HG03575 (cell line): ENCODE results near the gene ADAMTSL1.

Source experiments
- ATAC-seq: cut with Tn5 transposase; IDR thresholded peaks from one replicate; pipeline ENCODE4 v1.9.1; 2021; ENCODE audit not compliant: unreplicated experiment, insufficient number of reproducible peaks, low FRiP score; ENCODE audit errors: extremely low read depth

The ADAMTSL1 gene, protein sequence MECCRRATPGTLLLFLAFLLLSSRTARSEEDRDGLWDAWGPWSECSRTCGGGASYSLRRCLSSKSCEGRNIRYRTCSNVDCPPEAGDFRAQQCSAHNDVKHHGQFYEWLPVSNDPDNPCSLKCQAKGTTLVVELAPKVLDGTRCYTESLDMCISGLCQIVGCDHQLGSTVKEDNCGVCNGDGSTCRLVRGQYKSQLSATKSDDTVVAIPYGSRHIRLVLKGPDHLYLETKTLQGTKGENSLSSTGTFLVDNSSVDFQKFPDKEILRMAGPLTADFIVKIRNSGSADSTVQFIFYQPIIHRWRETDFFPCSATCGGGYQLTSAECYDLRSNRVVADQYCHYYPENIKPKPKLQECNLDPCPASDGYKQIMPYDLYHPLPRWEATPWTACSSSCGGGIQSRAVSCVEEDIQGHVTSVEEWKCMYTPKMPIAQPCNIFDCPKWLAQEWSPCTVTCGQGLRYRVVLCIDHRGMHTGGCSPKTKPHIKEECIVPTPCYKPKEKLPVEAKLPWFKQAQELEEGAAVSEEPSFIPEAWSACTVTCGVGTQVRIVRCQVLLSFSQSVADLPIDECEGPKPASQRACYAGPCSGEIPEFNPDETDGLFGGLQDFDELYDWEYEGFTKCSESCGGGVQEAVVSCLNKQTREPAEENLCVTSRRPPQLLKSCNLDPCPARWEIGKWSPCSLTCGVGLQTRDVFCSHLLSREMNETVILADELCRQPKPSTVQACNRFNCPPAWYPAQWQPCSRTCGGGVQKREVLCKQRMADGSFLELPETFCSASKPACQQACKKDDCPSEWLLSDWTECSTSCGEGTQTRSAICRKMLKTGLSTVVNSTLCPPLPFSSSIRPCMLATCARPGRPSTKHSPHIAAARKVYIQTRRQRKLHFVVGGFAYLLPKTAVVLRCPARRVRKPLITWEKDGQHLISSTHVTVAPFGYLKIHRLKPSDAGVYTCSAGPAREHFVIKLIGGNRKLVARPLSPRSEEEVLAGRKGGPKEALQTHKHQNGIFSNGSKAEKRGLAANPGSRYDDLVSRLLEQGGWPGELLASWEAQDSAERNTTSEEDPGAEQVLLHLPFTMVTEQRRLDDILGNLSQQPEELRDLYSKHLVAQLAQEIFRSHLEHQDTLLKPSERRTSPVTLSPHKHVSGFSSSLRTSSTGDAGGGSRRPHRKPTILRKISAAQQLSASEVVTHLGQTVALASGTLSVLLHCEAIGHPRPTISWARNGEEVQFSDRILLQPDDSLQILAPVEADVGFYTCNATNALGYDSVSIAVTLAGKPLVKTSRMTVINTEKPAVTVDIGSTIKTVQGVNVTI (N-terminal part only)

DNA sequence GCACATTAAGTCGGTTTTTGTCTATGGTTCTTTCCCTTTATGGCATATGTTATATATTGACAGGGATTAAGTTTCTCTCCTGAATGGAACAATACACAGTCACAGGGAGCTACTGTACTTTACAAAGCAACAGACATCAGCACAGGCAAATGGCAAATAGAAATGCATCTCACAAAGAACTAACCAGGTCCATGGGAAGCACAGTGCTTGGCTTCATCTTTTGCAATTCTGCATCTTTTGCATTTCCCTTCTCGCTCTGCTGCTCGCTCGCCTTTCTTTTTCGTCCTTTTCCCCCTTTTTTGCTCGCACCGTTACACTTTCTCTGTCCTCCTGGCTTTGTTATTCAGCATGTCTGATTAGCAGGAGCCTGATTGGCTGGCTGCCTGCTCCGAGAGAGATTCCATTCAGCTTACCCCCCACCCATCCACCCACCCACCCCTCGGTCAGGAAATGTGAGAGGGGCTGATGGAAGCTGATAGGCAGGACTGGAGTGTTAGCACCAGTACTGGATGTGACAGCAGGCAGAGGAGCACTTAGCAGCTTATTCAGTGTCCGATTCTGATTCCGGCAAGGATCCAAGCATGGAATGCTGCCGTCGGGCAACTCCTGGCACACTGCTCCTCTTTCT, at the start of gene ADAMTSL1:
Gene ADAMTSL1 (plus strand): TSS at position 502 of the 628 bp plus-strand sequence. CDS start 80 bp downstream, at position 582.
- ATAC-seq = no peak

DNA sequence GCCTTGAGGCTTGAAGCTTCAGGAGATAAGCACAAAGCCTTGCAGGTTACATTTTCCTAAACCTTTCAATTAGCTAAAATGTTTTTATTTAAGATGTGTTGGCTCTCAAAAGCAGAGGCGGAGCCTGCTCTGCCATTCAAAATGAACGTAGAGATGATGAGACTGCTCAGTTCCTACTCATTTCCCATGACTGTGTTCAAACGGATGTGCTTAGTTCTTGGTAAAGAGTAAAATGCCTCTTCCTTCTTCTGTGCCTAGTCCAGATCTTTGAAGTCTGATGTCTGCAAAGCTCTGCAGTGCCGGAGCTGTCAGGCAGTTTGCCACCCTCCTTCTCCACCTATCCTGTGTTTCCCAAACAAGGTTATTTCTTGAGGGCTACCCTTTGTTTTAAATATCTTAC, 46.3 kb upstream of the ADAMTSL1 start:
- no peak for ATAC-seq

DNA sequence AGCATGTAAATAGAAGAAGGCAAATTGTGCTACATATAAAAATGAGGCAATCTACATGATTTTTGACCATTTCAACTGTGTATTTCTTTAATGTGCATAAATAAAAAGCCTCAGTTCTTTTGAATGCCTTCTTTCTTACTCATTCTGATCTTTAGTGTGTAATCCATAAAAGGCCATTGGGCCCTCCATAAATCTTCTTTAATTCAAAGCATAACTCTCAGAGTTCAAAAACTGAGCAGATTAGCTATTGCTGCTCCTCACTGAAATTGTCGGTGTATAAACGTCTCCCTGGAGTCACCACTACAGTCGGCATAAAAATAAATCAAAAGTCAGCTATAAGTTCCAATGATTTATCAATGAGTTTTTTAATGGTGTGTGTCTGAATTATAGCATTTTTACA, 45.3 kb upstream of the ADAMTSL1 start:
- no peak for ATAC-seq

DNA sequence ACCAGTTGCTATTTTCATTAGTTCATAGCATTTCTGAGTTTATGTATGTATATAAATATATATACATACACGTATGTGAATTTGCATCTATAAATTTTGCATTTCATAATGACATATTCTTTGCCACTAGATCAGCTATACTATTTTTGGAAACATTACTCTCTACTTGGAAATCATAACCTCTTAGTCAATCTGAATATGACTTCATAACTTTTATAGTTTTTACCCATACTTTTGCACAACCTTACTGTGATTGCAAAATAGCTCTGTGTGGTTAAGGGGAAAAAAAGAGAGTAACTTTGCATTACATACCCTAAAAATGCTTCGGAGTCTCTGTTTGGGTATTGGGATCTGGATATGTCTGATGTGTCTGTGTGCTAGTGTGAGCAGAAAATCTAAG, 44.9 kb upstream of the ADAMTSL1 start:
- no peak for ATAC-seq

DNA sequence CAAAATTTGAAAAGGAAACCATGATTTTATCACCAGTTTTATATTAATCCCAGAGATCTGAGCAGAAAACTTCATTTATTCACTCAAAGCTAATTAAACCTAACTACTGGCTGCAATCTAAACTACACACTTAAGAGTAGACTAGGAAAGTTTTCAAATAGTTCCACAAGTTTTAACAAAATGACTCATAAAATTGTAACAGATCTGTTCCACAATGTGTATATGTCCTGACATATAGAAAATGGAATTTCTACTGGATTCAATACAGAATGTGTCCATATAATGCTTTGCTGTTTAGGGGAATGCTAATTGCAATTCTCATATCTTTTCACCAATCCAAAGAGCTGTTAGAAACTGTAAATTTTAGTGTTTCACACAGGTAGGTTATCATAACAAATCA, 40.3 kb upstream of the ADAMTSL1 start:
- no peak for ATAC-seq

DNA sequence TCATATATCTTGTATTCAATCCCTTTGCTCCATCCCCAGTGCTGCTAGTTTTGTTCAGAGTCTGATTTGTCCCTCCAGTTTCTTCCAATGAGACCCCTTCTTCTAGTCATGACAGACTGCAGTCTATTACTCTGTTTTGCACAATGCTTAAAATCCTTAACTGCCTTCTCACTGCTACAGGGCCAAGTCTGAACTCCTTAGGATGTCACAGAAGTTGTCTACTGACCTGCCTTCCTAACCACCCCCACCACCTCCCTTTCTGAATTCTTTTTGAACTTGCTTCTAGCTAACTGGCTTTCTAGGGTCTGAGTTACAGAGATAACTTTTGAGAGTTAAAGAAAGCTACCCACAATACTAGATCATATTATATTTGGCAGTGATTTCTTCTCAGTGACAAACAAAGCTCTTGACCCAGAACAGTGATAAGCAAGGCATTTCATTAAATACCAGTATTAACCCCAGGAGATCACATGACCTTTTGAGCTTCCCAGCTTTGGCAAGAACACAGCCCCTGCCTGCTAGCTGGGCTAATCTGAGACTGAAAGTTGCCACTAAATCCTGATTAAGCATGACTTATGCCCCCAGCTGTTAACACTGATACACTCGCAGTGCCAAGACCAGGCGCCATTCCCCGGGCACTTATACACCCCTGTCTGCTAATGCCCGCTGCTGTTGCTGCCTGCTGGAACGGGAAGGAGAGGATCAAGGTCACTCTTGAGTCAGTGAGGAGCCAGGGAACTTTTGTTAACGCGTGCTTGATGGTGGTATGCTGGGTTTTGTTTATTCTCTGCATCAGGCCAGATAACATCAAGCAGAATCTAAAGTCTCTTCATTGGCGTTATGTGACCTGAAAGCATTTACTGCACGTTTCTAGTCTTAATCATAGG, 36.4 kb upstream of the ADAMTSL1 start:
- ATAC-seq = no peak

DNA sequence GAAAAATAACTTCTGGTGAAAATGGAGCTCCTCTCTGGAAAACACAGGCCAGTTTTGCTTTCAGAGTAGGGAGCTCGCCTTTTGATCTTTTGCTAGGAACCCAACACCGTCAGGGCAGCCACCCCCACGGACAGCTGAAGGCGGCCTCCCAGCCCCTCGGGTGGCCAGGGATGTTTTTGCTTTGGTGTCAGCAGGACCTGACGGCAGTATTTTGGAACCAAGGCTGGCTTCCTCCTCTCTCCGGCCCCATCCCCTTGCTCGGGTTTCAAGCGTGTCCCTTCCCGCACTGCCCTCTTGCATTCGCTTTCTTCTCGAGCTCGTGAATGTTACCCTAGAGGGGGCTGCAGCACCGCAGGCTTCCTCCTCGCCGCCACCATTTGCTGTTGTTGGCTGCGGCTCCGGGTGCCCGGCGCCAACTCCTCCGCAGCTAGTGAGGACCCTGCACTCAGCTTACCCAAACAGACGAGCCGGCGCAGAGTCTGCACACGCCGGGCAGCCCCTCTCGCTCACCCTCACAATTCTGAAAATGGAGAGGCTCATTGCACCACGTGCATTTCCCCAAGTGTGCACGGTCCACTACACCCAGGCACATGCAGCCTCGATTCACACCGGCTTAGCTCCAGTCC, 35.5 kb upstream of the ADAMTSL1 start:
- no peak for ATAC-seq

DNA sequence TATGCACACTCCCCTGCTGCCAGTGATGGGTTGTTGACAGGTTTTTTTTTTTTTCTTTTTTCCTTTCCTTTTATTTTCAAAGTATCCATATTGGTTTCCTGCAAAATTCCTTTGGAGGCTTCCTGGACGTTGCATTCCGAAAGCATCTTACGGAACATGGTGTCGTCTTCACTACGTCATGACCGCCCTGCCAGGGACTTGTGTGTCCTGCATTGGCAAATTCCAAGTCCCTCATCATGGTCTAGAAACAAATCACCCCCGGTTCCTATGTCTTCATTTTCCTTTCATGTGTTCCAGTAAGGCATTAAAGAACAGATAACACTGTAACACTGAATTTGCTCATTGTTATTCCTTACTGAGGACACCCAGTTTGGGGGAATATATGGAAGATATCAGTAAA, 35.0 kb upstream of the ADAMTSL1 start:
- no peak for ATAC-seq

DNA sequence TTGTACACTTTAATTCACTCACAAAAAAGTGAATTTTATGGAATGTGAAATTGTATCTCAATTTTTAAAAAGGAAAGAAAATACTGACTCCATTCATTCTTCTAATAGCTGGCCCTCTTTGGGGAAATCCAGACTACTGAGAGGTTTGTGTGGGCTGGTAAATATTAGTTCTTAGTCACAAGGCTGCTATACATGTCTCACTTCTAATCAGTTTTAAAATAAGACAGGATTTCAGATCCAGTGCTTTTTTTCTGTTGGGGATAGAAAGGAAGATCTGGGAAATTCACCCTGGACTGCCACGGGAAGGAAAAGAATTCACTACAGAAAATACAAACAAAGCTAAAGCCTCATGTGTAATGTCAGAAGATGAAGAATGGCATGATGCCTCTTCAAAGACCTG, 32.7 kb upstream of the ADAMTSL1 start:
- no peak for ATAC-seq

DNA sequence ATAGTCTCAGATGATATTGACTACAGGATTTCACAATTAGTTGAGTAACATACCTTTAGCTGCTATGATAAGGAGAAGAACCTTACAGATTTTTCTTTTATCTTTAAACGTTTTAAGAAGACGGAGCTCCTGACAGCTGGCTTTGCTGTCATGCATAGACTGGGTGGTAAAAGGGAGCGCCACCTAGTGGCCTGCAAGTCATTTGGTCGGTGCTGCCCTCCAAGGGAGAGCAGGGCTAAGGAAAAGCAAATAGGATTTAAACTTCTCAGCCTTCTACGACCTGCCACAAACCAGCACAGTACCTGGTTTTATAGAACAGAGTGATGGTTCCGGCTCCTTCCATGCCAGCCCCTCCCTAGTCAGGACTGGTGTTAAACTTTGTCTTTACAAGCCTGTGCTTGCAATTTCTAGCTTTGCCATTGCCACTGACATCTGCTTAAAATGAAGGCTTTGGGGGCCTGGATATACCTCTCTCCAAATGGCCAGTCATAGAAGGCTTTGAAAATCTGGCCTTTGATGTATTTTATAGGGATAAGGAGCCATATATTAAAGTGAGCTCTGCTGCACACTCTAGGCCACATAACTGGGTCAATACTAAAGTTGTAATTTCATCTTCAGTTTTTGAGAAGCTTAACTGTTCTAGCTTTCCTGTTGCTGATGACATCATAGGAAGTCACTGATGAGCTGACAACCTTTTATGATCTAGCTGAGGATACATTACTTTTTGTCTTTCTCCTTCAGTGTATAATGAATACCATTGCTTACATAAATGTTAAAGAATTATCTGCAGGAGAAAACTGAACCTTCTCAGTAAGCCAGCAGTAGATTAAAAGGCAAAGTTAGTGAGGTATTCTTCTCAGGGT, 31.1 kb upstream of the ADAMTSL1 start:
- peak; percentile 85 for ATAC-seq

DNA sequence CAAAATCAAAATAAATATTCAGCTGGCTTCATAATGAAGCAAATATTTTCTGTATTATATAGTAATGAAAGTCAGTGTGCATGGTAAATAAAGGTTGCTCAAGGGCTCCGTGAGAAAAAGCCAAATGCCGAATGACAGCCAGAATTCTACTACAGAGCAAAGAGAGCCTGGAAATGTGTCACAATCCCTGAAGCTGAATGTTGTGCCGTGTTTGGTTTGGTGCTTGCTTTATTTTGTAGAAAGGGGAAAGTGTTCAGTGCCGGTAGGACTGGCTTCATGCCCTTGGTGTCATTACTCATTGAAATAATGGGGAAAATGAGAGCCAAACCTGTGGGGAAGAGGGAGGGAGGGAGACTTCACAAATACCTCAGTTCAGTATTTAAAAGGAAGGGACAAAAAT, 26.8 kb upstream of the ADAMTSL1 start:
- ATAC-seq = no peak

DNA sequence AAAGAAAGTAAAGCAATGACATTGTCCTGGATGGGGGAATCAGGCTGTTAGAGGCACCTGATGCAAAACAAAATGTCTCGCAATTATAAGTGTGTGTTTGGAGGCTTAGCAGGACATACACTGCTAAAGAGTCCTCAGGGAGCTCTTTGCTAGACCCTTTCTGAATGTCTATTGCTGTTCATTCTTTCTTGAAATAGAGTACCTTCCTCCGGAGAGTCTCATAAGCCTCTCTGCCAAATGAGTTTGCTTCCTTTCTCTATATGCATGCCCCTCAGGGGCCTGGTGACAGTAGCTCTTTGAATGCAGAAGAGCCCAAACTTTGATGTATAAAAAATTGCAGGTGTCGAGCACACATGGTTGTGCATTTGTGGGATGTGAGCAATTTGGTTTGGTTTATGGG, 26.4 kb upstream of the ADAMTSL1 start:
- ATAC-seq = no peak

DNA sequence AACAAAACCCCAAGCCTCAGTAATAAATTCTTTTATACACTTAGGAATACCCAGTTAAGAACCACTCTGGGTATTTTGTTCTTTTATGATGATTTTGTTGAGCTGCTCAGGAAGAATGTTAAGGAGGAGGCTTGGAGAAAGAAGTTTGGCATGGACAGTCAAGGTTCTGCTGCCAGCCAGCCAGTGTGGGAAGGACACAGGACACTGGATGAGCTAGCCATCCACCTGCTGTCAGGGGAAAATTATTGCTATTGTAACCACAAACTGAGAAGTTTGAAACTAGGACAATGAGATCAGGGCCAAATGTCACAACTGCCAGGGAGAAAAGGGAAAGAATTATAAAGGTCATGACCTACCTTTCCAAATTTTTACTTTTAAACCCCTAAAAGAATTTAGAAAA, 25.9 kb upstream of the ADAMTSL1 start:
- ATAC-seq = no peak

DNA sequence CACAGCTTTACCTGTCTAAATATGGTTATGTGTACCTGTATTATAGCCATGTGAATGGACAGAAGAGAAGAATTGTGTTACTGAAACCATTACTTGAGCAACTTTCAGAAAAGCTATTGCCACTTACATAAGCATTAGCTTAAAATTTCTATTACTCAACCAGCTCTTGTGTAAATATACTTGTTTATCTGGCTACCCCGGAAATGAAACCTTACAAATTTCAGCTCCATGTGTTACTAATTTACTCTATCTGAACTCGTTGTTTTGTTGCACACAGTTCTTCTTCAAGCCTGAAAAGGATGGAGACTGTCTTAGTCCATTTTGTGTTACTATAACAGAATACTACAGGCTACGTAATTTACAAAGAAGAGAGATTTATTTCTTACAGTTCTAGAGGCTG, 22.5 kb upstream of the ADAMTSL1 start:
- ATAC-seq = no peak

DNA sequence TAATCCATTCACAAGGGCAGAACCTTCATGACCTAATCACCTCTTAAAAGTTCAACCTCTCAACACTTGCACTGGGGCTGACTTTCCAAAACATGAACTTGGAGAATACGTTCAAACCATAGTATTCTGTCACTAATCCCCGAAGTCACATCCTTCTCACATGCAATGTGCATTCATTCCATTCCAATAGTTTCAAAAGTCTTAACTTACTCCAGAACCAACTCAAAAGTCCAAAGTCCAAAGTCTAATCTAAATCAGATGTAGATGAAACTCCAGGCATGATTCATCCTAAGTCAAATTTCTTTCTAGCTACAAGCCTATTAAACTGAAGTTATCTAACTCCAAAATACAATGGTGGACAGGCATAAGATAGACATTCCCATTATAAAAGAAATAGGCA, 21.7 kb upstream of the ADAMTSL1 start:
- no peak for ATAC-seq

DNA sequence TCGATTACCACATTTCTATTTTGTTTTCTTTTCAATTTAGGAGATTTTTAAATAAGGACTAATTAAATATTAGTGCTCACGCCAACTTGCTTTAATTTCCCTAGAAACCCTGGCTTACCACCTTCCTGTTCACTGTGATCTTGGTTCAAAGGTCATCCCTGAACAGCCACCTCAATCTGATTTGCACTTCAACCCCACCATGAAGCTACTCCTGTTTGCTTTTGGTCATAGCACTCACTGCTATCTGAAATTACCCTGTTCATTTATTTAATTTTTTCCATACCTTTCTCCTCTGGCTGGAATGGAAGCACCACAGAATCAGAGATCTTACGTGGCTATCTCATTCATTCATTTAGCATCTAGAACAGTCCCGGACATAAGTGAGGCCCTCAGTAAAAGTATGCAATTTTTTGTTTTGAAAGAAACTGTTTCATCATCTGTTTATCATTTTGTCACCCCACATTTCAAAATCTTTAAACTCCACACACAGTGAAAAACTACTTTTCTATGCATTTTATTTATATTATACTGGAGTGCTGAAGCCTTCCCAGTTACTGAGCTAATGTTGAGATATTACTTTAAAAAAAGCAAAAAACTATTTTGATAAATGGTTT, 17.2 kb upstream of the ADAMTSL1 start:
- ATAC-seq = no peak
